ENCODE measurements around the gene CRIM1. TPM values are rescaled to one million over a fixed set of nuclear protein-coding genes. Genes with fewer than 3 reads are reported as not detected.

Gene CRIM1
- total and polyA plus RNA-seq, 2 experiments from 2014 or later, result 10.5 to 36.4 TPM

DNA sequence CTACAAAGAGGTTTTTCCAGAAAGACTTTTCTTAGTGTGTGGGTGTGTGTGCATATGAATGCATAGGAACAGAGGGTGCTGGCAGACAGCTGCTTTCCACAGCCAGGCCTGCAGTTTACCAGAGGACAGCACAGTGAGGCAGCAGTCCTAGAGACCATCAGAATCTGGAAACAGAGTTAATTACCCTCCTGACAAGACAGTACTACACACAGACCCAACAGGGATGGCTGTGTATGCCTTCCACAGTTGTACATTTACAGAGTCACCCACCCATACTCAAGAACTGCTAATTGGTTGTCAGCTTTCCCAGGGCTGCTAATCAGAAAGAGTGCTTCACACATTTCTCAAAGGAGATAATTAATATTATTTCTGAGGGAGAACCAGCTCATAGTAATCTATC, 137.7 kb downstream of the CRIM1 start:
- Histone ChIP-seq H3K27me3 (ENCODE audit: insufficient read depth) (no peaks in the 10 kb centered on the region), H3K9me2 (ENCODE audit: insufficient read depth) (no peaks in the 10 kb centered on the region), H3K4me1 (ENCODE audit: insufficient read depth) (0 out of 2 replicates have a peak, but pooled peaks cover 3% of the 10 kb centered on the region), H3K4me3 (no peak overlapping the region), H2AFZ (no peak overlapping the region), H3K79me2 (replicated peaks; ENCODE audit: insufficient read depth) (0 out of 2 replicates have a peak, but pooled peaks cover 5% of the 10 kb centered on the region), H4K20me1 (replicated peaks; ENCODE audit: insufficient read depth) (no peaks in the 10 kb centered on the region), H3K27ac (ENCODE audit: low read depth) (no peak overlapping the region), H3F3A (replicated peaks; ENCODE audit: low read depth) (no peaks in the 10 kb centered on the region), H3K4me2 (no peak overlapping the region), H3K36me3 (ENCODE audit: insufficient read depth) (no peaks in the 10 kb centered on the region)
- H3K4me3 Mint-ChIP-seq, result no peak overlapping the region
- no peaks in the 10 kb centered on the region for H3K9me3 Mint-ChIP-seq
- H3K27me3 Mint-ChIP-seq (ENCODE audit: insufficient read depth, low read depth, poor library complexity), result no peaks in the 10 kb centered on the region
- H3K27ac Mint-ChIP-seq, result 0 out of 2 replicates have a peak overlapping the region, but pooled peaks have one; percentile 38
- H3K36me3 Mint-ChIP-seq (ENCODE audit: low read depth), result 0 out of 3 replicates have a peak, but pooled peaks cover 3% of the 10 kb centered on the region
- TF ChIP-seq, protein P1, sequence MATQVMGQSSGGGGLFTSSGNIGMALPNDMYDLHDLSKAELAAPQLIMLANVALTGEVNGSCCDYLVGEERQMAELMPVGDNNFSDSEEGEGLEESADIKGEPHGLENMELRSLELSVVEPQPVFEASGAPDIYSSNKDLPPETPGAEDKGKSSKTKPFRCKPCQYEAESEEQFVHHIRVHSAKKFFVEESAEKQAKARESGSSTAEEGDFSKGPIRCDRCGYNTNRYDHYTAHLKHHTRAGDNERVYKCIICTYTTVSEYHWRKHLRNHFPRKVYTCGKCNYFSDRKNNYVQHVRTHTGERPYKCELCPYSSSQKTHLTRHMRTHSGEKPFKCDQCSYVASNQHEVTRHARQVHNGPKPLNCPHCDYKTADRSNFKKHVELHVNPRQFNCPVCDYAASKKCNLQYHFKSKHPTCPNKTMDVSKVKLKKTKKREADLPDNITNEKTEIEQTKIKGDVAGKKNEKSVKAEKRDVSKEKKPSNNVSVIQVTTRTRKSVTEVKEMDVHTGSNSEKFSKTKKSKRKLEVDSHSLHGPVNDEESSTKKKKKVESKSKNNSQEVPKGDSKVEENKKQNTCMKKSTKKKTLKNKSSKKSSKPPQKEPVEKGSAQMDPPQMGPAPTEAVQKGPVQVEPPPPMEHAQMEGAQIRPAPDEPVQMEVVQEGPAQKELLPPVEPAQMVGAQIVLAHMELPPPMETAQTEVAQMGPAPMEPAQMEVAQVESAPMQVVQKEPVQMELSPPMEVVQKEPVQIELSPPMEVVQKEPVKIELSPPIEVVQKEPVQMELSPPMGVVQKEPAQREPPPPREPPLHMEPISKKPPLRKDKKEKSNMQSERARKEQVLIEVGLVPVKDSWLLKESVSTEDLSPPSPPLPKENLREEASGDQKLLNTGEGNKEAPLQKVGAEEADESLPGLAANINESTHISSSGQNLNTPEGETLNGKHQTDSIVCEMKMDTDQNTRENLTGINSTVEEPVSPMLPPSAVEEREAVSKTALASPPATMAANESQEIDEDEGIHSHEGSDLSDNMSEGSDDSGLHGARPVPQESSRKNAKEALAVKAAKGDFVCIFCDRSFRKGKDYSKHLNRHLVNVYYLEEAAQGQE (IDR thresholded peaks at IDR 0.05; ENCODE audit: unreplicated experiment), result no peak
- TF ChIP-seq, protein P2, sequence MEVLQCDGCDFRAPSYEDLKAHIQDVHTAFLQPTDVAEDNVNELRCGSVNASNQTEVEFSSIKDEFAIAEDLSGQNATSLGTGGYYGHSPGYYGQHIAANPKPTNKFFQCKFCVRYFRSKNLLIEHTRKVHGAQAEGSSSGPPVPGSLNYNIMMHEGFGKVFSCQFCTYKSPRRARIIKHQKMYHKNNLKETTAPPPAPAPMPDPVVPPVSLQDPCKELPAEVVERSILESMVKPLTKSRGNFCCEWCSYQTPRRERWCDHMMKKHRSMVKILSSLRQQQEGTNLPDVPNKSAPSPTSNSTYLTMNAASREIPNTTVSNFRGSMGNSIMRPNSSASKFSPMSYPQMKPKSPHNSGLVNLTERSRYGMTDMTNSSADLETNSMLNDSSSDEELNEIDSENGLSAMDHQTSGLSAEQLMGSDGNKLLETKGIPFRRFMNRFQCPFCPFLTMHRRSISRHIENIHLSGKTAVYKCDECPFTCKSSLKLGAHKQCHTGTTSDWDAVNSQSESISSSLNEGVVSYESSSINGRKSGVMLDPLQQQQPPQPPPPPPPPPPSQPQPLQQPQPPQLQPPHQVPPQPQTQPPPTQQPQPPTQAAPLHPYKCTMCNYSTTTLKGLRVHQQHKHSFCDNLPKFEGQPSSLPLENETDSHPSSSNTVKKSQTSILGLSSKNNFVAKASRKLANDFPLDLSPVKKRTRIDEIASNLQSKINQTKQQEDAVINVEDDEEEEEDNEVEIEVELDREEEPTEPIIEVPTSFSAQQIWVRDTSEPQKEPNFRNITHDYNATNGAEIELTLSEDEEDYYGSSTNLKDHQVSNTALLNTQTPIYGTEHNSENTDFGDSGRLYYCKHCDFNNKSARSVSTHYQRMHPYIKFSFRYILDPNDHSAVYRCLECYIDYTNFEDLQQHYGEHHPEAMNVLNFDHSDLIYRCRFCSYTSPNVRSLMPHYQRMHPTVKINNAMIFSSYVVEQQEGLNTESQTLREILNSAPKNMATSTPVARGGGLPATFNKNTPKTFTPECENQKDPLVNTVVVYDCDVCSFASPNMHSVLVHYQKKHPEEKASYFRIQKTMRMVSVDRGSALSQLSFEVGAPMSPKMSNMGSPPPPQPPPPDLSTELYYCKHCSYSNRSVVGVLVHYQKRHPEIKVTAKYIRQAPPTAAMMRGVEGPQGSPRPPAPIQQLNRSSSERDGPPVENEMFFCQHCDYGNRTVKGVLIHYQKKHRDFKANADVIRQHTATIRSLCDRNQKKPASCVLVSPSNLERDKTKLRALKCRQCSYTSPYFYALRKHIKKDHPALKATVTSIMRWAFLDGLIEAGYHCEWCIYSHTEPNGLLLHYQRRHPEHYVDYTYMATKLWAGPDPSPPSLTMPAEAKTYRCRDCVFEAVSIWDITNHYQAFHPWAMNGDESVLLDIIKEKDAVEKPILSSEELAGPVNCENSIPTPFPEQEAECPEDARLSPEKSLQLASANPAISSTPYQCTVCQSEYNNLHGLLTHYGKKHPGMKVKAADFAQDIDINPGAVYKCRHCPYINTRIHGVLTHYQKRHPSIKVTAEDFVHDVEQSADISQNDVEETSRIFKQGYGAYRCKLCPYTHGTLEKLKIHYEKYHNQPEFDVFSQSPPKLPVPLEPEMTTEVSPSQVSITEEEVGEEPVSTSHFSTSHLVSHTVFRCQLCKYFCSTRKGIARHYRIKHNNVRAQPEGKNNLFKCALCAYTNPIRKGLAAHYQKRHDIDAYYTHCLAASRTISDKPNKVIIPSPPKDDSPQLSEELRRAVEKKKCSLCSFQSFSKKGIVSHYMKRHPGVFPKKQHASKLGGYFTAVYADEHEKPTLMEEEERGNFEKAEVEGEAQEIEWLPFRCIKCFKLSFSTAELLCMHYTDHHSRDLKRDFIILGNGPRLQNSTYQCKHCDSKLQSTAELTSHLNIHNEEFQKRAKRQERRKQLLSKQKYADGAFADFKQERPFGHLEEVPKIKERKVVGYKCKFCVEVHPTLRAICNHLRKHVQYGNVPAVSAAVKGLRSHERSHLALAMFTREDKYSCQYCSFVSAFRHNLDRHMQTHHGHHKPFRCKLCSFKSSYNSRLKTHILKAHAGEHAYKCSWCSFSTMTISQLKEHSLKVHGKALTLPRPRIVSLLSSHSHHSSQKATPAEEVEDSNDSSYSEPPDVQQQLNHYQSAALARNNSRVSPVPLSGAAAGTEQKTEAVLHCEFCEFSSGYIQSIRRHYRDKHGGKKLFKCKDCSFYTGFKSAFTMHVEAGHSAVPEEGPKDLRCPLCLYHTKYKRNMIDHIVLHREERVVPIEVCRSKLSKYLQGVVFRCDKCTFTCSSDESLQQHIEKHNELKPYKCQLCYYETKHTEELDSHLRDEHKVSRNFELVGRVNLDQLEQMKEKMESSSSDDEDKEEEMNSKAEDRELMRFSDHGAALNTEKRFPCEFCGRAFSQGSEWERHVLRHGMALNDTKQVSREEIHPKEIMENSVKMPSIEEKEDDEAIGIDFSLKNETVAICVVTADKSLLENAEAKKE (CRISPR knock-in tag; IDR thresholded peaks at IDR 0.05), result no peak
- TF ChIP-seq ZNF114 (CRISPR knock-in tag; IDR thresholded peaks at IDR 0.05), result no peak
- TF ChIP-seq CREB1 (CRISPR knock-in tag; IDR thresholded peaks at IDR 0.05; ENCODE audit: low read depth), result no peak
- no peak for TF ChIP-seq POLR2AphosphoS5 (IDR thresholded peaks at IDR 0.05; ENCODE audit: low read depth)
- TF ChIP-seq STAT1 (IDR thresholded peaks at IDR 0.05; ENCODE audit: unreplicated experiment), result no peak
- TF ChIP-seq, protein P3, sequence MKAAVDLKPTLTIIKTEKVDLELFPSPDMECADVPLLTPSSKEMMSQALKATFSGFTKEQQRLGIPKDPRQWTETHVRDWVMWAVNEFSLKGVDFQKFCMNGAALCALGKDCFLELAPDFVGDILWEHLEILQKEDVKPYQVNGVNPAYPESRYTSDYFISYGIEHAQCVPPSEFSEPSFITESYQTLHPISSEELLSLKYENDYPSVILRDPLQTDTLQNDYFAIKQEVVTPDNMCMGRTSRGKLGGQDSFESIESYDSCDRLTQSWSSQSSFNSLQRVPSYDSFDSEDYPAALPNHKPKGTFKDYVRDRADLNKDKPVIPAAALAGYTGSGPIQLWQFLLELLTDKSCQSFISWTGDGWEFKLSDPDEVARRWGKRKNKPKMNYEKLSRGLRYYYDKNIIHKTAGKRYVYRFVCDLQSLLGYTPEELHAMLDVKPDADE (IDR thresholded peaks at IDR 0.05), result no peak
- no peak for TF ChIP-seq EZH2phosphoT487 (IDR thresholded peaks at IDR 0.05; ENCODE audit: unreplicated experiment)
- TF ChIP-seq ZNF331 (CRISPR knock-in tag; IDR thresholded peaks at IDR 0.05; ENCODE audit: low read depth), result no peak
- TF ChIP-seq NANOG (IDR thresholded peaks at IDR 0.05; ENCODE audit: borderline replicate concordance), result no peak
- no peak for TF ChIP-seq JUNB (IDR thresholded peaks at IDR 0.05; ENCODE audit: unreplicated experiment)
- no peak for TF ChIP-seq EZH2 (IDR thresholded peaks at IDR 0.05; ENCODE audit: low read depth, unreplicated experiment)
- TF ChIP-seq, protein P4, sequence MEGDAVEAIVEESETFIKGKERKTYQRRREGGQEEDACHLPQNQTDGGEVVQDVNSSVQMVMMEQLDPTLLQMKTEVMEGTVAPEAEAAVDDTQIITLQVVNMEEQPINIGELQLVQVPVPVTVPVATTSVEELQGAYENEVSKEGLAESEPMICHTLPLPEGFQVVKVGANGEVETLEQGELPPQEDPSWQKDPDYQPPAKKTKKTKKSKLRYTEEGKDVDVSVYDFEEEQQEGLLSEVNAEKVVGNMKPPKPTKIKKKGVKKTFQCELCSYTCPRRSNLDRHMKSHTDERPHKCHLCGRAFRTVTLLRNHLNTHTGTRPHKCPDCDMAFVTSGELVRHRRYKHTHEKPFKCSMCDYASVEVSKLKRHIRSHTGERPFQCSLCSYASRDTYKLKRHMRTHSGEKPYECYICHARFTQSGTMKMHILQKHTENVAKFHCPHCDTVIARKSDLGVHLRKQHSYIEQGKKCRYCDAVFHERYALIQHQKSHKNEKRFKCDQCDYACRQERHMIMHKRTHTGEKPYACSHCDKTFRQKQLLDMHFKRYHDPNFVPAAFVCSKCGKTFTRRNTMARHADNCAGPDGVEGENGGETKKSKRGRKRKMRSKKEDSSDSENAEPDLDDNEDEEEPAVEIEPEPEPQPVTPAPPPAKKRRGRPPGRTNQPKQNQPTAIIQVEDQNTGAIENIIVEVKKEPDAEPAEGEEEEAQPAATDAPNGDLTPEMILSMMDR (conservative IDR thresholded peaks at IDR 0.05; ENCODE audit: low read depth in 2 of 2), result no peak
- ATAC-seq (peak; percentile 66), DNase-seq (ENCODE audit: low spot score) (no peak)
- peaks cover 20% of the 10 kb centered on the region for H3K4me1 Mint-ChIP-seq
